Pancreas (tissue), 10 donors: ENCODE measurements around the gene ZNHIT2. TPM values are rescaled to one million over a fixed set of nuclear protein-coding genes. Genes with fewer than 3 reads are reported as not detected.

Experiments used
- ATAC-seq, 4 donors: fragments of 200-7000 bp; cut with Tn5 transposase; one replicate each; pipeline versions ENCODE4 v1.8.0 to v1.9.1; 2020; ENCODE audit warnings: mild to moderate bottlenecking in 4 of 4, moderate library complexity in 4 of 4
- DNase-seq, 6 donors: peaks; one replicate each; pipeline ENCODE4 v3.0.0-alpha.2; 2020
- FAIRE-seq: peaks from 2 replicates; lab custom pipeline; 2012; peaks lifted over from hg19 to GRCh38; lab: Jason Lieb, UNC
- H3K27ac ChIP-seq, 4 donors: fragments of 200-600 bp; sonication (generic); 1 replicate in 3 of 4; 2 replicates in 1 of 4; pipeline versions ENCODE4 v1.5.0 to v1.8.0; 2020
- H3K27me3 ChIP-seq, 4 donors: fragments of 200-600 bp; one replicate each; pipeline ENCODE4 v1.8.0; 2021
- H3K36me3 ChIP-seq, 3 donors: fragments of 200-600 bp; sonication (generic) in 1 of 3; one replicate each; pipeline versions ENCODE4 v1.5.0 to v1.8.0; 2020 to 2021
- H3K4me1 ChIP-seq, 3 donors: fragments of 200-600 bp; one replicate each; pipeline ENCODE4 v1.8.0; 2021
- H3K4me3 ChIP-seq, 4 donors: fragments of 200-600 bp; sonication (generic) in 2 of 4; one replicate each; pipeline versions ENCODE4 v1.5.0 to v1.8.0; 2020 to 2021
- H3K9me3 ChIP-seq, 4 donors: fragments of 200-600 bp; one replicate each; pipeline ENCODE4 v1.8.0; 2021
- CTCF ChIP-seq, 4 donors: fragments of 200-600 bp; sonication (generic) in 3 of 4; IDR thresholded peaks; one replicate each; pipeline versions ENCODE4 v1.5.0 to v1.8.0; 2021; ENCODE audit warnings: antibody characterized with exemption in 4 of 4
- WGBS, 2 donors: extraction: QIAGEN DNeasy Blood & Tissue Kit; methylation state at CpG; one replicate each; pipeline ENCODE4 v1.1.7; 2013; 5-methylcytosine and 5-hydroxymethylcytosine counted together
- intact Hi-C, 3 donors: fragments of 100-400 bp; cut with DNase I; formaldehyde crosslinking; loops; one replicate each; pipeline versions ENCODE4 v1.11.1 to v1.14.2; 2022
- polyA plus RNA-seq, 2 donors: library from polyadenylated mRNA; stranded (reverse); fragments of 200-250 nt; gene quantifications; one replicate each; pipeline ENCODE4 v1.2.3, GENCODE V29; 2013
- total RNA-seq, 6 donors: library from RNA; stranded (reverse); fragmentation: NEBNext Ultra II Directional in 4 of 6; extraction: Animal tissue kit (Norgen Biotek cat#: 25700) in 4 of 6; gene quantifications; one replicate each; pipeline versions ENCODE4 v1.2.1 to v1.2.4, GENCODE V29; 2021 to 2023
- donor health status: healthy with polysubstance abuse.
- donor health status: DM: no; HTN: no; CAD: no; lungs with moderate emphysema.
- donor health status: DM: no; HTN: no; CAD: no.
- donor health status: control.
- donor health status: control.
- donor health status: Bipolar disorder and iron deficiency.
- donor health status: DM: yes; HTN: yes; CAD: no.
- donor health status: DM: no; HTN: no; CAD: no.
- donor health status: DM: no; HTN: no; CAD: no.
- donor health status: DM: yes; HTN: yes; CAD: no.

Gene ZNHIT2
- total and polyA plus RNA-seq, 8 donors, result 4.3 to 17.8 (median 7.4) TPM

- Histone ChIP-seq H3K27me3 (no peaks in the 10 kb centered on the region), H3K9me3 (no peaks in the 10 kb centered on the region), H3K36me3 (peaks cover 6 to 55% (median 47%) of the 10 kb centered on the region in 3 donors), H3K27ac (no peak overlapping the region), H3K4me1 (peaks cover 3 to 13% (median 7%) of the 10 kb centered on the region in 3 donors), H3K4me3 (no peak overlapping the region)
- FAIRE-seq (no peak), ATAC-seq (no peak), DNase-seq (peak in 1 of 6 donors; percentile 20)
- 82 to 83% methylated on average over 12 of the region's 12 CpGs for WGBS, 2 donors
- no peak for TF ChIP-seq CTCF (IDR thresholded peaks at IDR 0.05)
- intact Hi-C loops, result no loop called here
Measured at GRCh38 chr11:65125197-65126056, 7.9 kb upstream of the ZNHIT2 start.

DNA sequence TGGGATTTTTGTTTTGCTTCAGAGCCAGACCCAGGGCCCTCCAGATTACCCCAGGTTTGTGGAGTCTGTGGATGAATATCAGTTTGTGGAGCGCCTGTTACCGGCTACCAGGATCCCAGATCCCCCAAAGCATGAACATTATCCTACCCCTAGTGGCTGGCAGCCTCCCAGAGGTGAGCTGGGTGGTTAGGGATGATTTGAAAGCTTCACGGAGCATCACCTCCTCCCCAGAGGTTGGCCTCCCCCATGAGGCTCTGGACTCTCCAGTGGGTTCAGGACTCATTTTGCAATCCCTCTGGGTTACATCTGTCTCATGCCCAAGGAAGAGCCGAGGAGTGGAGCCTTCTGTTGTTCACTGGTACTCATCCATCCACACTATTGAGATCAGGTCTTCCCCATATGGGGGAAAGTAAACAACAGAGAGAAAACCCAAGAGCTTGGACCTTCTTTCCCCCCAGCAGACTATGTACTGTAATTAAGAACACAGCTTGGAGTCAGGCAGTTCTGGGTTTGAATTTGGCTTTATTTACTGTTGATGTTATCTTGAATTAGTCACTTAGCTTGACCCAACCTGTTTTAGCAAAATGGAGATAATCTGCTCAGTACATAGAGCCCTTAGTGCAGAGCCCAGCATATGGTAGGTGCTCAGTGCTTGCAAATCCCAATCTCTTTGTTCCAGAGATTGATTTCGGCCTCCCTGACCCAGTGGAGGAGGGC, 7.1 kb upstream of the ZNHIT2 start:
- intact Hi-C loops, result no loop called here
- 82 to 85% methylated on average over 5 of the region's 5 CpGs for WGBS, 2 donors
- Histone ChIP-seq H3K27me3 (no peaks in the 10 kb centered on the region), H3K36me3 (peaks cover 7 to 52% (median 41%) of the 10 kb centered on the region in 3 donors), H3K9me3 (no peaks in the 10 kb centered on the region), H3K4me3 (no peak overlapping the region), H3K27ac (no peak overlapping the region), H3K4me1 (peaks cover 3 to 13% (median 7%) of the 10 kb centered on the region in 3 donors)
- peak in 1 of 6 donors; percentile 2 for DNase-seq
- no peak for ATAC-seq
- TF ChIP-seq CTCF (IDR thresholded peaks at IDR 0.05), result no peak
- FAIRE-seq, result no peak

GRCh38 chr11:65121865-65122696, 4.6 kb upstream of the ZNHIT2 start, which contains the start of the genes FAU and MRPL49:
Gene FAU (minus strand): TSS chr11:65122134. CDS start chr11:65121813, 321 bp downstream.
Gene MRPL49 (plus strand): TSS chr11:65122321. CDS start chr11:65122347, 26 bp downstream.
- H3K4me3 ChIP-seq, result peak within 1 kb of the TSS; percentile 63 to 95 (median 78)
- peak within 1 kb of the TSS; percentile 77 to 90 (median 84) for H3K27ac ChIP-seq
- H3K27me3 ChIP-seq, result no peaks in the 10 kb centered on the region
- FAIRE-seq, result no peak
- peak; percentile 98 to 99 (median 98) for DNase-seq
- peak; percentile 79 to 89 (median 81) for ATAC-seq
- 0% methylated on average over 60 to 64 of the region's 64 CpGs for WGBS, 2 donors
- intact Hi-C loops, result no loop called here
- no peaks in the 10 kb centered on the region for H3K9me3 ChIP-seq
- no peak for TF ChIP-seq CTCF (IDR thresholded peaks at IDR 0.05)
- H3K36me3 ChIP-seq, result peaks cover 3 to 36% (median 22%) of the 10 kb centered on the region in 3 donors
- H3K4me1 ChIP-seq, result peaks cover 3 to 13% (median 7%) of the 10 kb centered on the region in 3 donors

DNA sequence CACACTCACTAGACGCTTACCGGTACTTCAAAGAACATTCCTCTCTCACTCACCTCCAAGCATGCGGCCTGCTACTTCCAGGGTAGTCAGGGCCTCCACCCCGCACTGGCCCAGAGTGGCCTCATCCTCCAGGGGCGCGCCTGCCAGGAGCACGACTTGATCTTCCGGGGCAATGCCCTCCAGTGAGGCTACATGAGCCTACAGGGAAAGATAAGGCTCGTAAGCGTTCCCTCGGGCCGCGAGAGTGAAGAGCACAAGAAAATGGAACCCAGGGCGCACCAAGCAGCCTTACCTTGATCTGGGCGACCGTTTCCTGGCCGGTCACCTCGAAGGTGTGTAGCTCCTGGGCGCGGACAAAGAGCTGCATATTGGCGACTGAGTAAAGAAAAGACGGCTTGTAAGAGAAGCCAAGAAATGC, 4.0 kb upstream of the ZNHIT2 start:
- DNase-seq (peak in 4 of 6 donors; percentile 34 to 66 (median 55)), ATAC-seq (no peak), FAIRE-seq (no peak)
- Histone ChIP-seq H3K27ac (peak overlapping the region; percentile 77 to 90 (median 84)), H3K9me3 (no peaks in the 10 kb centered on the region), H3K4me3 (peak overlapping the region; percentile 63 to 95 (median 78)), H3K36me3 (peaks cover 3 to 31% (median 17%) of the 10 kb centered on the region in 3 donors), H3K27me3 (no peaks in the 10 kb centered on the region), H3K4me1 (peaks cover 4 to 16% (median 9%) of the 10 kb centered on the region in 3 donors)
- intact Hi-C loops, result no loop called here
- no peak for TF ChIP-seq CTCF (IDR thresholded peaks at IDR 0.05)
- WGBS, 2 donors, result 0 to 2% methylated on average over 22 of the region's 22 CpGs
